ACC112 (cell line): ENCODE measurements around the gene TNKS1BP1.
"Not testable (repeated sequence)": the region's sequence is repeated elsewhere in the genome, so short reads cannot be mapped to it uniquely, and the experiment has no call there.

Experiments used
- H2AFZ ChIP-seq: fragments of 200-600 bp; sonication (generic); one replicate; pipeline ENCODE4 v1.6.0; 2017; ENCODE audit warnings: antibody characterized with exemption, low read length; ENCODE audit not compliant: unreplicated experiment
- H3K27ac ChIP-seq: fragments of 200-600 bp; sonication (generic); 2 replicates; pipeline ENCODE4 v1.5.1; 2014; ENCODE audit warnings: low read depth, mild to moderate bottlenecking, antibody characterized with exemption, low read length, moderate library complexity
- H3K27me3 ChIP-seq: fragments of 200-600 bp; sonication (generic); 2 replicates; pipeline ENCODE4 v1.6.1; 2014; ENCODE audit warnings: mild to moderate bottlenecking, antibody characterized with exemption, low read length, moderate library complexity, mixed read lengths; ENCODE audit not compliant: insufficient read depth
- H3K36me3 ChIP-seq: fragments of 200-600 bp; sonication (generic); 2 replicates; pipeline ENCODE4 v1.6.1; 2016; ENCODE audit warnings: mild to moderate bottlenecking, antibody characterized with exemption, low read length, moderate library complexity, mixed read lengths; ENCODE audit not compliant: insufficient read depth
- H3K4me1 ChIP-seq: fragments of 200-600 bp; sonication (generic); one replicate; pipeline ENCODE4 v1.6.1; 2016; ENCODE audit warnings: low read length, mixed read lengths; ENCODE audit not compliant: insufficient read depth, unreplicated experiment, control insufficient read depth
- H3K4me3 ChIP-seq: fragments of 200-600 bp; sonication (generic); 2 replicates; pipeline ENCODE4 v1.5.1; 2014; ENCODE audit warnings: mild to moderate bottlenecking, low read depth, low read length
- H3K79me2 ChIP-seq: fragments of 200-600 bp; sonication (generic); one replicate; pipeline ENCODE4 v1.6.0; 2016; ENCODE audit warnings: low read length; ENCODE audit not compliant: control insufficient read depth, unreplicated experiment, insufficient read depth

TNKS1BP1 gene

GRCh38 chr11:57361926-57362325, 37.2 kb upstream of the TNKS1BP1 start:
- no peaks in the 10 kb centered on the region for H3K36me3 ChIP-seq
- no peaks in the 10 kb centered on the region for H3K4me1 ChIP-seq
- H3K4me3 ChIP-seq = no peak overlapping the region
- H3K27me3 ChIP-seq = peaks cover 47% of the 10 kb centered on the region
- H2AFZ ChIP-seq = no peak overlapping the region
- no peak overlapping the region for H3K27ac ChIP-seq
- H3K79me2 ChIP-seq = no peaks in the 10 kb centered on the region

- H3K27ac ChIP-seq, H3K79me2 ChIP-seq, H3K4me1 ChIP-seq, H3K36me3 ChIP-seq, H3K4me3 ChIP-seq, H2AFZ ChIP-seq: not testable (repeated sequence)
- H3K27me3 ChIP-seq = peaks cover 45% of the 10 kb centered on the region
Measured at GRCh38 chr11:57361420-57361819, 36.7 kb upstream of the TNKS1BP1 start.

DNA sequence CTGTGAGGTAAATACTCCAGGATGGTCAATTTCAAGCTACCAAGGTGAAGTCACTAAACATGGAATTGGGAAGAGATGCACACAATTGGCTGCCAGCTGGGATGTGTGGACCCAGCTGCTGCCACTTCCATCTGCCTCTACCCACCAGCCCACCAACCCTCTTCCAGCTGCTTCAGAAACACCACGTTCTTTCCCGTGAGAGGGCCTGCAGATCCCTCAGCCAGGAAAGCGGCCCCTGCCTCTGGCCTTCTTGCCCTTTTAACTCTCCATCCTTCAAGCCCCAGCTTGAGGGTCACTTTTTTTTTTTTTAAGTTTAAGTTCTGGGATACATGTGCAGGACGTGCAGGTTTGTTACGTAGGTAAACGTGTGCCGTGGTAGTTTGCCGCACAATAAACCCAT, 36.2 kb upstream of the TNKS1BP1 start:
- peaks cover 41% of the 10 kb centered on the region for H3K27me3 ChIP-seq

GRCh38 chr11:57359896-57360690, 35.3 kb upstream of the TNKS1BP1 start:
- Histone ChIP-seq H3K36me3 (no peaks in the 10 kb centered on the region), H2AFZ (no peak overlapping the region), H3K4me3 (no peak overlapping the region), H3K27ac (no peak overlapping the region), H3K27me3 (peaks cover 35% of the 10 kb centered on the region), H3K79me2 (no peaks in the 10 kb centered on the region), H3K4me1 (no peaks in the 10 kb centered on the region)

More for the DNA sequence above, 36.2 kb upstream of the TNKS1BP1 start:
- Histone ChIP-seq H2AFZ (no peak overlapping the region), H3K36me3 (no peaks in the 10 kb centered on the region), H3K27ac (no peak overlapping the region), H3K4me3 (no peak overlapping the region), H3K79me2 (no peaks in the 10 kb centered on the region), H3K4me1 (no peaks in the 10 kb centered on the region)

DNA sequence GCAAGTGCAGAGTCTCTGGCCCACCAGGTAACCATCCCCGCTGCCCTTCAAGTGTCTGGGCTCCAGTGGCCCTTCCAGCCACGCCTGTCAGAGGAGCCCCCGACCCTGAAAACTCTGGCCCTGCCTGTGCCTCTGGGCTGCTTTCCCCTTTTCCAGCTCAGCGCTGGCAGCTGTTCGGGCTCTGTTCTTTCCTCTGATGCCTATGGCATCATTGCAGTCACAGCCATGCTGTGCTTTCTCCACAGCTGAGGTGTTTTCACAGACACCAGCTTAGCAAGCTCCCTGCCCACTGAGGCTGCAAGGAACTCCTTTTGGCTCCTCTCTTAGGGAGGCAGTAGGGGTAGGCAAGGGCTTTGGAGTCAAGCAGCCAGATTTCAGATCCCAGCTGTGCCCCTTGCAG, 34.6 kb upstream of the TNKS1BP1 start:
- Histone ChIP-seq H2AFZ (no peak overlapping the region), H3K27me3 (peaks cover 28% of the 10 kb centered on the region), H3K79me2 (no peaks in the 10 kb centered on the region), H3K4me1 (no peaks in the 10 kb centered on the region), H3K36me3 (no peaks in the 10 kb centered on the region), H3K4me3 (no peak overlapping the region), H3K27ac (no peak overlapping the region)

DNA sequence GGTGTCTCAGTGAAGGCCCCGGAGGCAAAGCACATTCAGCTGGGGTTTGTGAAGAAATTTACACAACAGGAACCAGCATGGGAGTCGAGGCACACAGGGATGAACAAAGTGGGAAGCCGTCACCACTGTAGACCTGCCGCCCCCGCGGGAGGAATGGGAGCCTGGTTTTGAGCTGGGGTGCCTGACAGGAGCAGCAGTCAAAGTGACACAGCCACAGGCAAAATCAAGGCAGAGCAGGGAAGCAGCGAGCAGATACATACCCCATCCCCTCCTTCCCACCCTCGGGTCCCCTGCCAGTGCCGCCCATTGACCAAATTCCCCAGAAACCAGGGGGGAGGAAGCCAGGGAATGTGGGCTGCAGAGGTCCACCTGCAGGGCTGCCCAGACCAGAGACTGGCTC, 34.2 kb upstream of the TNKS1BP1 start:
- Histone ChIP-seq H3K27me3 (peaks cover 24% of the 10 kb centered on the region), H3K36me3 (no peaks in the 10 kb centered on the region), H3K79me2 (no peaks in the 10 kb centered on the region), H2AFZ (no peak overlapping the region), H3K27ac (no peak overlapping the region), H3K4me1 (no peaks in the 10 kb centered on the region), H3K4me3 (no peak overlapping the region)

- H3K4me3 ChIP-seq = no peak overlapping the region
Measured at GRCh38 chr11:57358543-57358961, 33.8 kb upstream of the TNKS1BP1 start.

GRCh38 chr11:57357856-57358255, 33.1 kb upstream of the TNKS1BP1 start:
- Histone ChIP-seq H3K27ac (no peak overlapping the region), H3K36me3 (no peaks in the 10 kb centered on the region), H3K79me2 (no peaks in the 10 kb centered on the region), H3K4me1 (no peaks in the 10 kb centered on the region), H2AFZ (no peak overlapping the region), H3K27me3 (peaks cover 12% of the 10 kb centered on the region), H3K4me3 (no peak overlapping the region)

More at GRCh38 chr11:57358543-57358961, 33.8 kb upstream of the TNKS1BP1 start:
- Histone ChIP-seq H3K79me2 (no peaks in the 10 kb centered on the region), H3K27ac (no peak overlapping the region), H3K4me1 (no peaks in the 10 kb centered on the region), H3K27me3 (peaks cover 19% of the 10 kb centered on the region), H3K36me3 (no peaks in the 10 kb centered on the region), H2AFZ (no peak overlapping the region)

DNA sequence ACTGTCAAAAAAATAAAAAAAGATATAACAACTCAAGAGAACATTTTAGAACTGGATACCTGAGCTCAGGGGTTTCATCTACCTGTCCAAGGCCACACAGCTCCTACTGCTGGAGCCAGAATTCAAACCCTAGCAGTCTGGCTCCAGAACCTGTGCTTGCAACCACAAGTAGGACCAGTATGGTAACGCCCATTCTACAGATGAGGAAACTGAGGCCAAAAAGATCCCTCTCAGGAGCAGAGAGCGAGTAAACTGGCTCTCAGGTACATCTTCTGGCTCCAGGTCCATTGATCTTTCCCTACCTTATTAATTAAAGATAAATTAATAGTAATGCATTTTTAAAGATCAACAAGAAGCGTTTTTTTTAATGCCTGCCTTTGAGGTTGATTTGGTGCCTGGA, 32.6 kb upstream of the TNKS1BP1 start:
- Histone ChIP-seq H2AFZ (no peak overlapping the region), H3K36me3 (no peaks in the 10 kb centered on the region), H3K27me3 (peaks cover 12% of the 10 kb centered on the region), H3K4me1 (no peaks in the 10 kb centered on the region), H3K4me3 (no peak overlapping the region), H3K27ac (no peak overlapping the region), H3K79me2 (no peaks in the 10 kb centered on the region)

DNA sequence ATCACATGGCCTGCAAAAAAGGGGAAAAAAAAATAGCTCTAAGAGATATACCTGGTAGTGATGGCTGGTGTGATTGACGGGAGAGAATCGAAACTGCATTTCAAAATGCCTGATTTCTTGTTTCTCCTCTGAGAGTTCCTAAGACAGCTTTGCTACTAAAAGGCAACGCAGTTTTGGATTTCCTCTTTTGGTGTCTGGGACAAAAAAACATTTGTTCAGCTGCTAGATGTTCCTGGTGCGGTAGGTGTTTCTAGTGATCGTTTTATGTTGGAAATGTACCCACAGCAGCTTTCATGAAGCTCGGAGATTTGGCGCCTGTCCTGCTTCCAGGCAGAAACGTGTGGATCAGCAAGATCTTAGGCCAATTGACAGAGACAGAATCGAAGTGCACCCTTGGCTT, 31.5 kb upstream of the TNKS1BP1 start:
- Histone ChIP-seq H3K79me2 (no peaks in the 10 kb centered on the region), H3K36me3 (peaks cover 4% of the 10 kb centered on the region; the same call in 1 of the 2 replicates), H3K27me3 (peaks cover 7% of the 10 kb centered on the region; the same call in 1 of the 2 replicates), H2AFZ (no peak overlapping the region), H3K4me3 (no peak overlapping the region), H3K4me1 (no peaks in the 10 kb centered on the region), H3K27ac (no peak overlapping the region)

GRCh38 chr11:57354699-57355098, 29.9 kb upstream of the TNKS1BP1 start:
- Histone ChIP-seq H3K27ac (no peak overlapping the region), H3K27me3 (peaks cover 7% of the 10 kb centered on the region; the same call in 1 of the 2 replicates), H2AFZ (no peak overlapping the region), H3K4me3 (no peak overlapping the region), H3K79me2 (no peaks in the 10 kb centered on the region), H3K4me1 (peaks cover under 1% of the 10 kb centered on the region), H3K36me3 (peaks cover 6% of the 10 kb centered on the region; the same call in 1 of the 2 replicates)
